Measurements from ENCODE around the gene CASKIN1.

The CASKIN1 gene

GRCh38 chr16:2129251-2129650, 67.2 kb downstream of the CASKIN1 start:
- peak; percentile 40 for DNase-seq

GRCh38 chr16:2127630-2128280, 68.7 kb downstream of the CASKIN1 start:
- peak; percentile 75 for DNase-seq
